HCT116 (cell line): Measurements from ENCODE around the gene RNPEPL1. TPM values are rescaled to one million over a fixed set of nuclear protein-coding genes. Genes with fewer than 3 reads are reported as not detected.

ENCODE experiments used
- ATAC-seq: fragments of 200-7000 bp; cut with Tn5 transposase; 2 replicates; pipeline ENCODE4 v1.9.1; 2020; ENCODE audit warnings: mild to moderate bottlenecking, moderate library complexity
- BruUV-seq: library from RNA; stranded (reverse); fragments of 400-500 nt; replicated peaks from 2 replicates; lab custom pipeline; 2021; lab: Mats Ljungman, UMichigan
- CTCF ChIA-PET: fragments of 300-600 bp; sonication (Branson Sonifier 250); formaldehyde crosslinking; loops from one replicate; lab custom pipeline; 2021; ENCODE audit warnings: antibody characterized with exemption; lab: Charles Lee
- POLR2A ChIA-PET: fragments of 300-600, 350-600 bp; sonication (Branson Sonifier 250); formaldehyde crosslinking; loops from one replicate; lab custom pipeline; 2021; ENCODE audit warnings: antibody characterized with exemption; lab: Charles Lee
- RAD21 ChIA-PET, 2 experiments: fragments of 300-600 bp; sonication (Branson Sonifier 250); formaldehyde crosslinking; loops; one replicate each; lab custom pipeline; 2023; ENCODE audit warnings: low total read pairs in 2 of 2; ENCODE audit not compliant: uncharacterized antibody in 2 of 2, unreplicated experiment in 2 of 2, low non-redundant PET in 1 of 2; lab: Charles Lee
- DNase-seq: peaks from one replicate; pipeline ENCODE4 v3.0.0-alpha.2; 2010; ENCODE audit warnings: low read depth, low spot score
- H2AFZ ChIP-seq: fragments of 200-600 bp; shearing (Covaris generic), sonication (generic); 2 replicates; pipeline ENCODE4 v1.6.1; 2017; ENCODE audit warnings: low read depth, mixed run types, mixed read lengths, antibody characterized with exemption, low read length; ENCODE audit not compliant: poor library complexity, severe bottlenecking
- H3K27ac ChIP-seq: 2 replicates; pipeline ENCODE4 v1.5.1; 2012; ENCODE audit warnings: low read depth, low read length
- H3K27me3 ChIP-seq: fragments of 200-600 bp; sonication (generic); 2 replicates; pipeline ENCODE4 v1.6.1; 2016; ENCODE audit warnings: mixed run types, low read length, mixed read lengths; ENCODE audit not compliant: insufficient read depth
- H3K36me3 ChIP-seq, 2 experiments: fragments of 200-500 bp in 1 of 2; fragments of 200-600 bp in 1 of 2; sonication (Bioruptor generic) in 1 of 2; sonication (generic) in 1 of 2; 2 replicates each; pipeline versions ENCODE4 v1.5.1 to v1.6.1; 2014 to 2016; ENCODE audit warnings: low read length in 2 of 2, inconsistent platforms in 1 of 2, mixed read lengths in 1 of 2, mixed run types in 1 of 2; ENCODE audit not compliant: insufficient read depth in 2 of 2, control insufficient read depth in 1 of 2
- H3K4me1 ChIP-seq, 2 experiments: fragments of 200-600 bp in 1 of 2; sonication (generic) in 1 of 2; 2 replicates each; pipeline versions ENCODE4 v1.5.1 to v1.6.1; 2012 to 2017; ENCODE audit warnings: low read length in 2 of 2, inconsistent platforms in 1 of 2, mild to moderate bottlenecking in 1 of 2, mixed read lengths in 1 of 2, mixed run types in 1 of 2, moderate library complexity in 1 of 2; ENCODE audit not compliant: insufficient read depth in 2 of 2, control insufficient read depth in 1 of 2
- H3K4me2 ChIP-seq: fragments of 200-600 bp; sonication (generic); 2 replicates; pipeline ENCODE4 v1.6.1; 2017; ENCODE audit warnings: mixed run types, low read length, mixed read lengths
- H3K4me3 ChIP-seq, 2 experiments: fragments of 200-600 bp in 1 of 2; sonication (generic) in 1 of 2; replicated peaks in 1 of 2; 2 replicates each; pipeline ENCODE4 v1.5.1; 2011 to 2016; ENCODE audit warnings: low read length in 2 of 2, control low read depth in 1 of 2, low read depth in 1 of 2, mild to moderate bottlenecking in 1 of 2, mixed read lengths in 1 of 2, mixed run types in 1 of 2
- H3K79me2 ChIP-seq: fragments of 200-600 bp; sonication (generic); 2 replicates; pipeline ENCODE4 v1.6.1; 2017; ENCODE audit warnings: mild to moderate bottlenecking, mixed run types, low read length, moderate library complexity, mixed read lengths; ENCODE audit not compliant: insufficient read depth
- H3K9ac ChIP-seq: fragments of 200-600 bp; sonication (generic); 2 replicates; pipeline ENCODE4 v1.6.1; 2016; ENCODE audit warnings: low read length, mixed read lengths
- H3K9me2 ChIP-seq: fragments of 200-600 bp; sonication (generic), shearing (Covaris generic); 2 replicates; pipeline ENCODE4 v1.6.1; 2017; ENCODE audit warnings: mixed run types, mild to moderate bottlenecking, moderate library complexity; ENCODE audit not compliant: insufficient read depth
- H3K9me3 ChIP-seq, 2 experiments: fragments of 200-500 bp in 1 of 2; fragments of 200-600 bp in 1 of 2; sonication (Bioruptor generic) in 1 of 2; sonication (generic) in 1 of 2; 2 replicates each; pipeline ENCODE4 v1.6.1; 2014 to 2017; ENCODE audit warnings: low read length in 2 of 2, mixed read lengths in 2 of 2, inconsistent platforms in 1 of 2, low read depth in 1 of 2, mild to moderate bottlenecking in 1 of 2, mixed run types in 1 of 2, moderate library complexity in 1 of 2; ENCODE audit not compliant: control insufficient read depth in 1 of 2, insufficient read depth in 1 of 2
- H4K20me1 ChIP-seq: fragments of 200-600 bp; sonication (generic), shearing (Covaris generic); 2 replicates; pipeline ENCODE4 v1.6.1; 2017; ENCODE audit warnings: mixed run types, mild to moderate bottlenecking, moderate library complexity; ENCODE audit not compliant: insufficient read depth
- CBX3 ChIP-seq: IDR thresholded peaks from 2 replicates; pipeline ENCODE4 v1.6.1; 2012; ENCODE audit warnings: low read depth
- EZH2 ChIP-seq: fragments of 200-600 bp; sonication (generic); IDR thresholded peaks from 2 replicates; pipeline ENCODE4 v1.6.1; 2017; ENCODE audit warnings: antibody characterized with exemption, mixed run types
- EZH2phosphoT487 ChIP-seq: fragments of 200-600 bp; IDR thresholded peaks from 2 replicates; pipeline ENCODE4 v1.6.1; 2018; ENCODE audit warnings: antibody characterized with exemption, borderline replicate concordance
- JUND ChIP-seq: IDR thresholded peaks from 2 replicates; pipeline ENCODE4 v1.6.1; 2012
- POLR2AphosphoS5 ChIP-seq: IDR thresholded peaks from 2 replicates; pipeline ENCODE4 v1.6.1; 2011; ENCODE audit warnings: mild to moderate bottlenecking, low read depth, low read length, moderate library complexity
- RAD21 ChIP-seq: IDR thresholded peaks from 2 replicates; pipeline ENCODE4 v1.6.1; 2012; ENCODE audit warnings: low read depth, mild to moderate bottlenecking
- ZFX ChIP-seq: fragments of 450-650 bp; IDR thresholded peaks from 2 replicates; pipeline ENCODE4 v1.6.1; 2017
- intact Hi-C: fragments of 100-400 bp; cut with micrococcal nuclease; formaldehyde crosslinking; loops from 2 replicates; pipeline ENCODE4 v1.10.0; 2022
- total RNA-seq: library from RNA; stranded (reverse); gene quantifications from one replicate; pipeline ENCODE4 v1.2.1, GENCODE V29; 2021; ENCODE audit not compliant: unreplicated experiment
- TF ChIP-seq, protein P1 (sequence below): IDR thresholded peaks from 2 replicates; pipeline ENCODE4 v1.6.1; 2012
- TF ChIP-seq, protein P2 (sequence below): IDR thresholded peaks from 2 replicates; pipeline ENCODE4 v1.6.1; 2012; ENCODE audit warnings: low read depth
- TF ChIP-seq, protein P3 (sequence below), 3 experiments: fragments of 200-600 bp in 1 of 3; sonication (generic) in 1 of 3; IDR thresholded peaks in 2 of 3; conservative IDR thresholded peaks in 1 of 3; 2 replicates each; pipeline ENCODE4 v1.5.1; 2012 to 2017; ENCODE audit warnings: low read depth in 2 of 3, low read length in 2 of 3, antibody characterized with exemption in 1 of 3, borderline replicate concordance in 1 of 3, control low read depth in 1 of 3, mild to moderate bottlenecking in 1 of 3, mixed read lengths in 1 of 3, mixed run types in 1 of 3, moderate library complexity in 1 of 3; ENCODE audit not compliant: insufficient read depth in 1 of 3

Gene RNPEPL1
- total RNA-seq, 1 experiment from 2014 or later, result 49.7 TPM

DNA sequence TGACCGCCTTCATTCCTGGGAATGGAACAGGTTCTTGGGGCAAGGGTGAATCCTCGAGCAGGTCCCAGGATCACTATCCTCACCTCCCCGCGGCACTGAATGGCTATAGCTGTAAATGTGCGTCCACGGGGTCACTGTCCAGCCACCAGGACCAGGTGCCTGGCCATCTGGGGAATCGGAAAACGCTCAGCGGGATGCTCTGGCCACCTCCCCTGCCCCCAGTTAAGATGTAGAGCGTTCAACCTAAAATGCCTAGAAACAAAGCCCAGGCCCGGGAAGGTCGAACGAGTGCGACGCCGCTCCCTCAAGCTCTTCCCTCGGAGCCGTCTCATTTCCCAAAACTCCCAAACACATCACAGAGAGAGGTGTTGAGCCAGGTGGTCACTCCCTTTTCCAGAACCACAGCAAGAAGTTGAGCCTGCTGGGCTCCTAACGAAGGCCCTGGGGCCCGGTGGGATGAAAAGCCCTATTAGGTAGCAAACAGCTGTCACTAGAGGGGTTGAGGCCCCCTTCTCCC lies 17.5 kb downstream of the RNPEPL1 start:
- H3K9ac ChIP-seq, result peak overlapping the region; percentile 91
- no peaks in the 10 kb centered on the region for H3K9me2 ChIP-seq
- no peaks in the 10 kb centered on the region for H3K27me3 ChIP-seq
- H3K36me3 ChIP-seq, result peaks cover 3 to 9% of the 10 kb centered on the region in 2 experiments; a peak in 2 of 4 replicates
- RAD21 ChIA-PET, result interaction anchor here in 1 of 2 experiments (2.1 kb wide), 1 partner anchor 20 kb away, joined by 6 read pairs; no protein-coding TSS in a partner anchor
- peak overlapping the region; percentile 98 to 99 for H3K4me3 ChIP-seq
- POLR2A ChIA-PET, result interaction anchor here (1.0 to 3.5 kb wide), 5 partner anchors 15 to 55 kb away, joined by 3 to 23 read pairs (median 3); partner anchors contain the start of gene DUSP28
- no peak for TF ChIP-seq POLR2AphosphoS5
- TF ChIP-seq, protein P1, sequence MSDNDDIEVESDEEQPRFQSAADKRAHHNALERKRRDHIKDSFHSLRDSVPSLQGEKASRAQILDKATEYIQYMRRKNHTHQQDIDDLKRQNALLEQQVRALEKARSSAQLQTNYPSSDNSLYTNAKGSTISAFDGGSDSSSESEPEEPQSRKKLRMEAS, result no peak
- no peaks in the 10 kb centered on the region for H3K9me3 ChIP-seq
- ATAC-seq, result no peak; the same call in 1 of the 2 replicates
- CTCF ChIA-PET, result interaction anchor here (1.0 to 2.3 kb wide), 5 partner anchors 16 to 255 kb away, joined by 3 to 38 read pairs (median 5); partner anchors contain the start of gene DUSP28
- intact Hi-C loops, result loop anchor here (2.0 kb wide), 1 partner anchor 25 kb away; the partner anchor contains the start of gene DUSP28
- no peak overlapping the region for H2AFZ ChIP-seq
- no peaks in the 10 kb centered on the region for H4K20me1 ChIP-seq
- H3K27ac ChIP-seq, result peak overlapping the region; percentile 85
- BruUV-seq, result TSS peak; percentile 74
- H3K4me1 ChIP-seq, result peaks cover 34 to 53% of the 10 kb centered on the region in 2 experiments
- peak overlapping the region; percentile 96 for H3K4me2 ChIP-seq
- peaks cover 86% of the 10 kb centered on the region for H3K79me2 ChIP-seq
- no peak for DNase-seq

DNA sequence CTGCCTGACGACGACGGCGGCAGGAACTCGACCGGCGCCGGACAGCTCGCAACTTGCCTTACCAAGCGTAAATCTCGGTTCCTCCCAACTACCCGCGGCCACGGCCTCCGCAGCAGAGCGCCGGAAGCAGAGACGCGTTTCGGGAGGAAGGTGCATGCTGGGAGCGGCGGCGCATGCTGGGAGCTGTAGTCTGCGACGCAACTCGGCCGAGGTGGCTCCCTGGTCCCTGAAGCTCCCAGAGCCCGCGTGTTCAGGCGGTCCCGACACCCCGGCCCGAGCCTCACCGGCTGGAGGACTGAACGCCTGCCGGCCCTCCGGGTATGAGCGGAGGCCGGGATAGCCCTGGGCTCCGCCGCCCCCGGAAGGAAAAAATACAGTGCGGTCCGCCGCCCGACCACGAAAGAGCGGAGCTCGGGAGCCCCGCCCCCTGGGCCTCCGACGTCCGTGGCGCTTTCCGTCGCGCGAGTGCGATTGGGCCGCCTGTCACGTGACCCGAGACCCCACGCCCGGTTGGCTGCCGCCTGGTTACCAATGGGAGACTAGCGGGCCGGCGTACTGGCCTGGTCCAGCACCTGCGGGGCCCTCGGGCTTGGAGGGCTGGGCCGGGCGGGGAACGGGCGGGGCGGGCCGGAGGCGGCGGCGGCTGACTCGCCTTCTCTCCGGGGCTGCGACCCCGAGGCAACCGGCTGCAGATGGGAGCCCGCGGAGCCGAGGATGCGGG lies 18.1 kb downstream of the RNPEPL1 start, which contains the start of gene CAPN10:
CAPN10 (plus strand) TSS at position 537 of the 721 bp plus-strand sequence; CDS start at position 715, 178 bp downstream.
- Histone ChIP-seq H3K4me2 (peak within 1 kb of the TSS; percentile 96), H2AFZ (no peak within 1 kb of the TSS), H3K36me3 (peaks cover 3 to 9% of the 10 kb centered on the region in 2 experiments; a peak in 2 of 4 replicates), H3K79me2 (peaks cover 80% of the 10 kb centered on the region), H3K9ac (peak within 1 kb of the TSS; percentile 91), H3K9me2 (no peaks in the 10 kb centered on the region), H3K9me3 (no peaks in the 10 kb centered on the region), H3K27ac (peak within 1 kb of the TSS; percentile 85), H3K4me1 (peaks cover 28 to 47% of the 10 kb centered on the region in 2 experiments), H3K27me3 (no peaks in the 10 kb centered on the region), H4K20me1 (no peaks in the 10 kb centered on the region), H3K4me3 (peak within 1 kb of the TSS; percentile 98 to 99)
- ChIA-PET RAD21 (interaction anchor here (1.4 to 2.1 kb wide), 2 partner anchors 20 to 25 kb away, joined by 4 to 6 read pairs; no protein-coding TSS in a partner anchor), CTCF (interaction anchor here (1.0 to 2.3 kb wide), 7 partner anchors 15 to 254 kb away, joined by 3 to 38 read pairs (median 5); partner anchors contain the start of gene DUSP28), POLR2A (interaction anchor here (1.0 to 3.5 kb wide), 6 partner anchors 15 to 54 kb away, joined by 3 to 23 read pairs (median 4); partner anchors contain the start of gene DUSP28)
- ATAC-seq (peak; percentile 88), DNase-seq (peak; percentile 86)
- BruUV-seq, result no TSS peak
- intact Hi-C loops, result loop anchor here (2.0 kb wide), 1 partner anchor 26 kb away; the partner anchor contains the start of gene DUSP28
- TF ChIP-seq, protein P2, sequence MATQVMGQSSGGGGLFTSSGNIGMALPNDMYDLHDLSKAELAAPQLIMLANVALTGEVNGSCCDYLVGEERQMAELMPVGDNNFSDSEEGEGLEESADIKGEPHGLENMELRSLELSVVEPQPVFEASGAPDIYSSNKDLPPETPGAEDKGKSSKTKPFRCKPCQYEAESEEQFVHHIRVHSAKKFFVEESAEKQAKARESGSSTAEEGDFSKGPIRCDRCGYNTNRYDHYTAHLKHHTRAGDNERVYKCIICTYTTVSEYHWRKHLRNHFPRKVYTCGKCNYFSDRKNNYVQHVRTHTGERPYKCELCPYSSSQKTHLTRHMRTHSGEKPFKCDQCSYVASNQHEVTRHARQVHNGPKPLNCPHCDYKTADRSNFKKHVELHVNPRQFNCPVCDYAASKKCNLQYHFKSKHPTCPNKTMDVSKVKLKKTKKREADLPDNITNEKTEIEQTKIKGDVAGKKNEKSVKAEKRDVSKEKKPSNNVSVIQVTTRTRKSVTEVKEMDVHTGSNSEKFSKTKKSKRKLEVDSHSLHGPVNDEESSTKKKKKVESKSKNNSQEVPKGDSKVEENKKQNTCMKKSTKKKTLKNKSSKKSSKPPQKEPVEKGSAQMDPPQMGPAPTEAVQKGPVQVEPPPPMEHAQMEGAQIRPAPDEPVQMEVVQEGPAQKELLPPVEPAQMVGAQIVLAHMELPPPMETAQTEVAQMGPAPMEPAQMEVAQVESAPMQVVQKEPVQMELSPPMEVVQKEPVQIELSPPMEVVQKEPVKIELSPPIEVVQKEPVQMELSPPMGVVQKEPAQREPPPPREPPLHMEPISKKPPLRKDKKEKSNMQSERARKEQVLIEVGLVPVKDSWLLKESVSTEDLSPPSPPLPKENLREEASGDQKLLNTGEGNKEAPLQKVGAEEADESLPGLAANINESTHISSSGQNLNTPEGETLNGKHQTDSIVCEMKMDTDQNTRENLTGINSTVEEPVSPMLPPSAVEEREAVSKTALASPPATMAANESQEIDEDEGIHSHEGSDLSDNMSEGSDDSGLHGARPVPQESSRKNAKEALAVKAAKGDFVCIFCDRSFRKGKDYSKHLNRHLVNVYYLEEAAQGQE, result no peak
- TF ChIP-seq POLR2AphosphoS5 (peak; percentile 76), RAD21 (no peak), JUND (no peak), CBX3 (no peak), EZH2 (no peak), ZFX (peak; percentile 60), EZH2phosphoT487 (no peak)
- TF ChIP-seq, protein P3, sequence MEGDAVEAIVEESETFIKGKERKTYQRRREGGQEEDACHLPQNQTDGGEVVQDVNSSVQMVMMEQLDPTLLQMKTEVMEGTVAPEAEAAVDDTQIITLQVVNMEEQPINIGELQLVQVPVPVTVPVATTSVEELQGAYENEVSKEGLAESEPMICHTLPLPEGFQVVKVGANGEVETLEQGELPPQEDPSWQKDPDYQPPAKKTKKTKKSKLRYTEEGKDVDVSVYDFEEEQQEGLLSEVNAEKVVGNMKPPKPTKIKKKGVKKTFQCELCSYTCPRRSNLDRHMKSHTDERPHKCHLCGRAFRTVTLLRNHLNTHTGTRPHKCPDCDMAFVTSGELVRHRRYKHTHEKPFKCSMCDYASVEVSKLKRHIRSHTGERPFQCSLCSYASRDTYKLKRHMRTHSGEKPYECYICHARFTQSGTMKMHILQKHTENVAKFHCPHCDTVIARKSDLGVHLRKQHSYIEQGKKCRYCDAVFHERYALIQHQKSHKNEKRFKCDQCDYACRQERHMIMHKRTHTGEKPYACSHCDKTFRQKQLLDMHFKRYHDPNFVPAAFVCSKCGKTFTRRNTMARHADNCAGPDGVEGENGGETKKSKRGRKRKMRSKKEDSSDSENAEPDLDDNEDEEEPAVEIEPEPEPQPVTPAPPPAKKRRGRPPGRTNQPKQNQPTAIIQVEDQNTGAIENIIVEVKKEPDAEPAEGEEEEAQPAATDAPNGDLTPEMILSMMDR (IDR thresholded peaks at IDR 0.05 in 2 of 3, conservative IDR thresholded peaks at IDR 0.05 in 1 of 3; ENCODE audit: borderline replicate concordance in 1 of 3, insufficient read depth in 1 of 3, low read depth in 2 of 3, low read length in 2 of 3), result no peak
- TF ChIP-seq, protein P1, result no peak
